K562 (cell line): ENCODE measurements around the gene ATAD3C. TPM values are rescaled to one million over a fixed set of nuclear protein-coding genes. Genes with fewer than 3 reads are reported as not detected.
A peak's percentile ranks its signal among the peaks of the same experiment; 100 is the strongest.

Source experiments
- ARID1B ChIP-seq: fragments of 450-650 bp; IDR thresholded peaks from 2 replicates; pipeline ENCODE4 v1.6.1; 2016; ENCODE audit warnings: antibody characterized with exemption, mild to moderate bottlenecking, inconsistent platforms
- CBFA2T3 ChIP-seq: fragments of 450-650 bp; IDR thresholded peaks from 2 replicates; pipeline ENCODE4 v1.6.1; 2017
- DACH1 ChIP-seq: fragments of 450-650 bp; IDR thresholded peaks from 2 replicates; pipeline ENCODE4 v1.6.1; 2018; ENCODE audit not compliant: partially characterized antibody
- DDX20 ChIP-seq: fragments of 450-650 bp; IDR thresholded peaks from 2 replicates; pipeline ENCODE4 v1.6.1; 2016; ENCODE audit warnings: missing genetic modification characterization, low read depth, mild to moderate bottlenecking, missing compliant biosample characterization, moderate library complexity
- FOXK2 ChIP-seq, 2 experiments: fragments of 450-650 bp; IDR thresholded peaks in 1 of 2; conservative IDR thresholded peaks in 1 of 2; 2 replicates each; pipeline ENCODE4 v1.6.1; 2016; ENCODE audit warnings: low read depth in 2 of 2, mild to moderate bottlenecking in 1 of 2
- NCOA1 ChIP-seq: fragments of 450-650 bp; IDR thresholded peaks from 2 replicates; pipeline ENCODE4 v1.6.1; 2016; ENCODE audit warnings: low read depth
- NFATC3 ChIP-seq: fragments of 450-650 bp; IDR thresholded peaks from 2 replicates; pipeline ENCODE4 v1.6.1; 2017; ENCODE audit warnings: mild to moderate bottlenecking
- PURB ChIP-seq: sonication (generic); formaldehyde crosslinking; IDR thresholded peaks from 2 replicates; pipeline ENCODE4 v1.9.0; 2021; ENCODE audit warnings: low read depth, mild to moderate bottlenecking, missing genetic modification reagents
- RFX5 ChIP-seq: IDR thresholded peaks from 2 replicates; pipeline ENCODE4 v1.6.1; 2011; ENCODE audit warnings: low read depth, mild to moderate bottlenecking, improper control_type of control experiment, low read length
- SNRNP70 ChIP-seq: fragments of 200-400 bp; formaldehyde crosslinking; optimal IDR thresholded peaks from 2 replicates; pipeline ENCODE3; 2017; ENCODE audit warnings: low read depth, low read length
- STAT5B ChIP-seq: fragments of 250-450 bp; sonication (Bioruptor Pico); IDR thresholded peaks from 2 replicates; pipeline ENCODE4 v1.8.0; 2021; ENCODE audit warnings: mild to moderate bottlenecking, inconsistent platforms
- TBP ChIP-seq: optimal IDR thresholded peaks from 2 replicates; pipeline ENCODE3; 2011; ENCODE audit warnings: low read depth, low read length, improper control_type of control experiment
- ZBTB33 ChIP-seq: sonication (generic); formaldehyde crosslinking; IDR thresholded peaks from 2 replicates; pipeline ENCODE4 v1.8.1; 2023; ENCODE audit warnings: mild to moderate bottlenecking, missing genetic modification reagents
- ZC3H4 ChIP-seq: sonication (generic); formaldehyde crosslinking; IDR thresholded peaks from 2 replicates; pipeline ENCODE4 v1.9.0; 2021; ENCODE audit warnings: missing genetic modification reagents, borderline replicate concordance
- ZNF133 ChIP-seq: fragments of 250-450 bp; sonication (Bioruptor Pico); IDR thresholded peaks from 2 replicates; pipeline ENCODE4 v1.4.0; 2020; ENCODE audit warnings: mild to moderate bottlenecking
- ZNF184 ChIP-seq: sonication (generic); formaldehyde crosslinking; IDR thresholded peaks from 2 replicates; pipeline ENCODE4 v1.5.0; 2020; ENCODE audit warnings: missing genetic modification reagents
- ZNF212 ChIP-seq: fragments of 450-650 bp; formaldehyde crosslinking; IDR thresholded peaks from 2 replicates; pipeline ENCODE4 v1.4.0; 2020; ENCODE audit warnings: mild to moderate bottlenecking
- ZNF239 ChIP-seq: fragments of 250-450 bp; sonication (Bioruptor Pico); IDR thresholded peaks from 2 replicates; pipeline ENCODE4 v1.4.0; 2020; ENCODE audit warnings: mild to moderate bottlenecking
- ZNF79 ChIP-seq: fragments of 250-450 bp; sonication (Bioruptor Pico); IDR thresholded peaks from 2 replicates; pipeline ENCODE4 v1.4.0; 2020; ENCODE audit warnings: low read depth, mild to moderate bottlenecking, moderate library complexity
- polyA plus RNA-seq, 8 experiments: library from polyadenylated mRNA; depleted of rRNA in 4 of 8; stranded (reverse) in 5 of 8; unstranded in 3 of 8; fragments of >200 nt; fragmentation: Nextera tagmentation in 2 of 8; fragmentation: Illumina TruSeq in 1 of 8; extraction: Ambion mirVana in 2 of 8; extraction: Trizol in 1 of 8; gene quantifications; 2 replicates each; pipeline versions ENCODE4 v1.2.1 to v1.2.3, GENCODE V29; 2011 to 2014; ENCODE audit warnings: inconsistent platforms in 1 of 8, missing spikeins in 1 of 8
- total RNA-seq, 7 experiments: library from RNA; depleted of rRNA in 6 of 7; stranded (reverse); fragments of >200 nt in 6 of 7; fragmentation: Illumina TruSeq in 2 of 7; extraction: Trizol in 2 of 7; gene quantifications; 2 replicates each; pipeline versions ENCODE4 v1.2.1 to v1.2.3, GENCODE V29; 2011 to 2021; ENCODE audit warnings: low replicate concordance in 1 of 7
- TF ChIP-seq, protein P1 (sequence below): fragments of 250-450 bp; sonication (Bioruptor Pico); IDR thresholded peaks from 2 replicates; pipeline ENCODE4 v1.4.0; 2020; ENCODE audit warnings: mild to moderate bottlenecking, moderate library complexity
- TF ChIP-seq, protein P2 (sequence below): fragments of 450-650 bp; IDR thresholded peaks from 2 replicates; pipeline ENCODE4 v1.6.1; 2016; ENCODE audit warnings: low read depth, mild to moderate bottlenecking, moderate library complexity
- TF ChIP-seq, protein P3 (sequence below): sonication (generic); formaldehyde crosslinking; IDR thresholded peaks from 2 replicates; pipeline ENCODE4 v1.8.0; 2022; ENCODE audit warnings: missing genetic modification reagents, mild to moderate bottlenecking, moderate library complexity, borderline replicate concordance
- TF ChIP-seq, protein P4 (sequence below): sonication (generic); IDR thresholded peaks from 2 replicates; pipeline ENCODE4 v1.6.1; 2016

The ATAD3C gene
- total and polyA plus RNA-seq, 9 of the 15 experiments (the other 6 are each of a cell fraction or from before 2014, with no cell fraction given), result 0.03 to 0.18 TPM; not detected in 7

GRCh38 chr1:1470626-1471388 lies 21.3 kb downstream of the ATAD3C start (continued):
- TF ChIP-seq, protein P1, sequence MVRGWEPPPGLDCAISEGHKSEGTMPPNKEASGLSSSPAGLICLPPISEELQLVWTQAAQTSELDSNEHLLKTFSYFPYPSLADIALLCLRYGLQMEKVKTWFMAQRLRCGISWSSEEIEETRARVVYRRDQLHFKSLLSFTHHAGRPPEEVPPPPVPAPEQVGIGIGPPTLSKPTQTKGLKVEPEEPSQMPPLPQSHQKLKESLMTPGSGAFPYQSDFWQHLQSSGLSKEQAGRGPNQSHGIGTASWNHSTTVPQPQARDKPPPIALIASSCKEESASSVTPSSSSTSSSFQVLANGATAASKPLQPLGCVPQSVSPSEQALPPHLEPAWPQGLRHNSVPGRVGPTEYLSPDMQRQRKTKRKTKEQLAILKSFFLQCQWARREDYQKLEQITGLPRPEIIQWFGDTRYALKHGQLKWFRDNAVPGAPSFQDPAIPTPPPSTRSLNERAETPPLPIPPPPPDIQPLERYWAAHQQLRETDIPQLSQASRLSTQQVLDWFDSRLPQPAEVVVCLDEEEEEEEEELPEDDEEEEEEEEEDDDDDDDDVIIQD (CRISPR knock-in tag), result no peak
- TF ChIP-seq PURB (CRISPR knock-in tag) (no peak), ZNF133 (CRISPR knock-in tag) (no peak), STAT5B (CRISPR knock-in tag) (no peak), FOXK2 (conservative IDR thresholded peaks at IDR 0.05 in 1 of 2, IDR thresholded peaks at IDR 0.05 in 1 of 2; ENCODE audit: low read depth in 2 of 2) (0 out of 4 replicates have a peak, but pooled peaks of 1 of the 2 experiments have one; percentile 28), CBFA2T3 (no peak), ARID1B (peak; percentile 23; the same call in 1 of the 2 replicates), NFATC3 (no peak; the same call in 1 of the 2 replicates), ZNF212 (CRISPR knock-in tag) (no peak), RFX5 (no peak), TBP (peak; percentile 6), DDX20 (tag) (no peak), DACH1 (no peak), ZNF184 (no peak), SNRNP70 (no peak), ZBTB33 (CRISPR knock-in tag) (no peak), NCOA1 (peak; percentile 27; the same call in 1 of the 2 replicates), ZNF79 (CRISPR knock-in tag) (no peak), ZNF239 (CRISPR knock-in tag) (no peak), ZC3H4 (no peak)
- TF ChIP-seq, protein P2, sequence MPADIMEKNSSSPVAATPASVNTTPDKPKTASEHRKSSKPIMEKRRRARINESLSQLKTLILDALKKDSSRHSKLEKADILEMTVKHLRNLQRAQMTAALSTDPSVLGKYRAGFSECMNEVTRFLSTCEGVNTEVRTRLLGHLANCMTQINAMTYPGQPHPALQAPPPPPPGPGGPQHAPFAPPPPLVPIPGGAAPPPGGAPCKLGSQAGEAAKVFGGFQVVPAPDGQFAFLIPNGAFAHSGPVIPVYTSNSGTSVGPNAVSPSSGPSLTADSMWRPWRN, result no peak
- TF ChIP-seq, protein P3, sequence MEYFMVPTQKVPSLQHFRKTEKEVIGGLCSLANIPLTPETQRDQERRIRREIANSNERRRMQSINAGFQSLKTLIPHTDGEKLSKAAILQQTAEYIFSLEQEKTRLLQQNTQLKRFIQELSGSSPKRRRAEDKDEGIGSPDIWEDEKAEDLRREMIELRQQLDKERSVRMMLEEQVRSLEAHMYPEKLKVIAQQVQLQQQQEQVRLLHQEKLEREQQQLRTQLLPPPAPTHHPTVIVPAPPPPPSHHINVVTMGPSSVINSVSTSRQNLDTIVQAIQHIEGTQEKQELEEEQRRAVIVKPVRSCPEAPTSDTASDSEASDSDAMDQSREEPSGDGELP (CRISPR knock-in tag), result 0 out of 2 replicates have a peak, but pooled peaks have one; percentile 28
- TF ChIP-seq, protein P4, sequence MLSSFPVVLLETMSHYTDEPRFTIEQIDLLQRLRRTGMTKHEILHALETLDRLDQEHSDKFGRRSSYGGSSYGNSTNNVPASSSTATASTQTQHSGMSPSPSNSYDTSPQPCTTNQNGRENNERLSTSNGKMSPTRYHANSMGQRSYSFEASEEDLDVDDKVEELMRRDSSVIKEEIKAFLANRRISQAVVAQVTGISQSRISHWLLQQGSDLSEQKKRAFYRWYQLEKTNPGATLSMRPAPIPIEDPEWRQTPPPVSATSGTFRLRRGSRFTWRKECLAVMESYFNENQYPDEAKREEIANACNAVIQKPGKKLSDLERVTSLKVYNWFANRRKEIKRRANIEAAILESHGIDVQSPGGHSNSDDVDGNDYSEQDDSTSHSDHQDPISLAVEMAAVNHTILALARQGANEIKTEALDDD, result peak; percentile 50
